H1 (cell line): ENCODE data around the gene DXO. TPM values are rescaled to one million over a fixed set of nuclear protein-coding genes. Genes with fewer than 3 reads are reported as not detected.

ENCODE experiments used
- CTCF ChIA-PET: fragments of 300-600 bp; sonication (Branson Sonifier 250); formaldehyde crosslinking; loops from one replicate; lab custom pipeline; 2021; ENCODE audit not compliant: partially characterized antibody; lab: Charles Lee
- POLR2A ChIA-PET: fragments of 300-600 bp; sonication (Branson Sonifier 250); formaldehyde crosslinking; loops from one replicate; lab custom pipeline; 2021; ENCODE audit warnings: inconsistent platforms; ENCODE audit not compliant: partially characterized antibody; lab: Charles Lee
- DNase-seq, 2 experiments: peaks; one replicate each; pipeline versions ENCODE4 v3.0.0 to v3.0.0-alpha.2; 2010 to 2022; ENCODE audit warnings: low spot score in 2 of 2, low read depth in 1 of 2, mixed read lengths in 1 of 2
- FAIRE-seq: peaks from 2 replicates; lab custom pipeline; 2011; peaks lifted over from hg19 to GRCh38; lab: Jason Lieb, UNC
- H2AFZ ChIP-seq: 2 replicates; pipeline ENCODE4 v1.8.1; 2012; ENCODE audit warnings: low read length, inconsistent platforms
- H2AK5ac ChIP-seq: 2 replicates; pipeline ENCODE4 v1.6.1; 2013; ENCODE audit warnings: low read depth, low read length
- H2BK120ac ChIP-seq: replicated peaks from 2 replicates; pipeline ENCODE3; 2013; ENCODE audit warnings: low read depth, low read length, inconsistent platforms
- H2BK12ac ChIP-seq: 2 replicates; pipeline ENCODE4 v1.6.1; 2013; ENCODE audit warnings: low read depth, low read length
- H2BK15ac ChIP-seq: 2 replicates; pipeline ENCODE4 v1.6.1; 2013; ENCODE audit warnings: low read length
- H2BK20ac ChIP-seq: 2 replicates; pipeline ENCODE4 v1.6.1; 2013; ENCODE audit warnings: low read length
- H2BK5ac ChIP-seq: 2 replicates; pipeline ENCODE4 v1.6.1; 2013; ENCODE audit warnings: low read depth, low read length
- H3K14ac ChIP-seq: 2 replicates; pipeline ENCODE4 v1.6.1; 2013; ENCODE audit warnings: inconsistent platforms; ENCODE audit not compliant: insufficient read length
- H3K18ac ChIP-seq: 2 replicates; pipeline ENCODE4 v1.6.1; 2013; ENCODE audit warnings: low read length; ENCODE audit errors: extremely low read depth
- H3K23ac ChIP-seq: 2 replicates; pipeline ENCODE4 v1.6.1; 2013; ENCODE audit warnings: inconsistent platforms; ENCODE audit not compliant: insufficient read length
- H3K23me2 ChIP-seq: 2 replicates; pipeline ENCODE4 v1.6.1; 2013; ENCODE audit warnings: low read depth, low read length
- H3K27ac ChIP-seq: 2 replicates; pipeline ENCODE4 v1.6.1; 2011; ENCODE audit warnings: low read depth, low read length, inconsistent platforms
- H3K27me3 ChIP-seq, 4 experiments: replicated peaks in 1 of 4; 1 replicate in 1 of 4; 2 replicates in 3 of 4; pipeline versions ENCODE4 v1.6.1 to v1.8.1; 2011 to 2013; ENCODE audit warnings: low read length in 3 of 4, mild to moderate bottlenecking in 3 of 4, inconsistent platforms in 2 of 4, mixed read lengths in 2 of 4, moderate library complexity in 1 of 4; ENCODE audit not compliant: control insufficient read depth in 3 of 4, insufficient read depth in 3 of 4; ENCODE audit errors: extremely low read depth in 1 of 4
- H3K36me3 ChIP-seq, 4 experiments: 2 replicates each; pipeline versions ENCODE4 v1.6.1 to v1.8.1; 2011 to 2013; ENCODE audit warnings: mild to moderate bottlenecking in 4 of 4, low read length in 3 of 4, moderate library complexity in 2 of 4, control low read depth in 1 of 4, inconsistent platforms in 1 of 4; ENCODE audit not compliant: insufficient read depth in 4 of 4, control insufficient read depth in 2 of 4
- H3K4ac ChIP-seq: replicated peaks from 2 replicates; pipeline ENCODE3; 2013; ENCODE audit warnings: low read length, low read depth, mixed read lengths, inconsistent platforms; ENCODE audit not compliant: insufficient read length
- H3K4me1 ChIP-seq, 4 experiments: replicated peaks in 1 of 4; 1 replicate in 1 of 4; 2 replicates in 3 of 4; pipeline versions ENCODE4 v1.6.1 to v1.8.1; 2011 to 2013; ENCODE audit warnings: low read length in 3 of 4, inconsistent platforms in 2 of 4, mixed read lengths in 1 of 4; ENCODE audit not compliant: insufficient read depth in 4 of 4, control insufficient read depth in 3 of 4
- H3K4me2 ChIP-seq, 2 experiments: 2 replicates each; pipeline versions ENCODE4 v1.6.1 to v1.8.1; 2011 to 2013; ENCODE audit warnings: low read depth in 2 of 2, low read length in 2 of 2, control low read depth in 1 of 2, inconsistent platforms in 1 of 2, mild to moderate bottlenecking in 1 of 2; ENCODE audit not compliant: insufficient read depth in 1 of 2
- H3K4me3 ChIP-seq, 4 experiments: fragments of 200-600, 300-600 bp in 1 of 4; sonication (generic), shearing (Covaris generic), sonication (Bioruptor Twin) in 1 of 4; 2 replicates each; pipeline versions ENCODE4 v1.5.1 to v1.8.1; 2011 to 2016; ENCODE audit warnings: low read length in 4 of 4, low read depth in 3 of 4, control low read depth in 2 of 4, inconsistent platforms in 2 of 4, mild to moderate bottlenecking in 2 of 4, mixed read lengths in 1 of 4, moderate library complexity in 1 of 4; ENCODE audit not compliant: insufficient read depth in 2 of 4; ENCODE audit errors: extremely low read depth in 1 of 4
- H3K56ac ChIP-seq: replicated peaks from 2 replicates; pipeline ENCODE3; 2013; ENCODE audit warnings: low read depth, mild to moderate bottlenecking, mixed read lengths, low read length, inconsistent platforms; ENCODE audit not compliant: insufficient read length
- H3K79me1 ChIP-seq: 2 replicates; pipeline ENCODE4 v1.6.1; 2013; ENCODE audit warnings: low read depth, low read length, control low read depth
- H3K79me2 ChIP-seq, 2 experiments: 2 replicates each; pipeline versions ENCODE4 v1.6.1 to v1.8.1; 2012 to 2013; ENCODE audit warnings: low read length in 2 of 2, mild to moderate bottlenecking in 2 of 2, inconsistent platforms in 1 of 2; ENCODE audit not compliant: insufficient read depth in 2 of 2, control insufficient read depth in 1 of 2
- H3K9ac ChIP-seq, 4 experiments: replicated peaks in 1 of 4; 1 replicate in 1 of 4; 2 replicates in 3 of 4; pipeline versions ENCODE4 v1.6.1 to v1.8.1; 2011 to 2013; ENCODE audit warnings: low read depth in 3 of 4, low read length in 3 of 4, control low read depth in 2 of 4, mild to moderate bottlenecking in 2 of 4, moderate library complexity in 2 of 4, inconsistent platforms in 1 of 4; ENCODE audit errors: extremely low read depth in 1 of 4
- H3K9me3 ChIP-seq, 2 experiments: 2 replicates each; pipeline versions ENCODE4 v1.6.1 to v1.8.1; 2012 to 2013; ENCODE audit warnings: mild to moderate bottlenecking in 2 of 2, moderate library complexity in 2 of 2, control low read depth in 1 of 2, inconsistent platforms in 1 of 2, low read depth in 1 of 2, low read length in 1 of 2, mixed read lengths in 1 of 2; ENCODE audit not compliant: insufficient read depth in 2 of 2
- H4K20me1 ChIP-seq, 2 experiments: replicated peaks in 1 of 2; 2 replicates each; pipeline versions ENCODE3 to v1.8.1; 2011 to 2013; ENCODE audit warnings: inconsistent platforms in 2 of 2, low read length in 2 of 2, mild to moderate bottlenecking in 1 of 2; ENCODE audit not compliant: insufficient read depth in 2 of 2, control insufficient read depth in 1 of 2
- H4K5ac ChIP-seq: 2 replicates; pipeline ENCODE4 v1.6.1; 2013; ENCODE audit warnings: low read length, low read depth, mixed read lengths, inconsistent platforms; ENCODE audit not compliant: insufficient read length
- H4K8ac ChIP-seq: 2 replicates; pipeline ENCODE4 v1.8.0; 2013; ENCODE audit warnings: mild to moderate bottlenecking, moderate library complexity, low read length, inconsistent platforms; ENCODE audit not compliant: insufficient read depth; ENCODE audit errors: extremely low read depth
- H4K91ac ChIP-seq: replicated peaks from 2 replicates; pipeline ENCODE3; 2013; ENCODE audit warnings: low read length, mixed read lengths, inconsistent platforms; ENCODE audit not compliant: insufficient read length
- EZH2 ChIP-seq: fragments of 200-600 bp; sonication (generic); IDR thresholded peaks from 2 replicates; pipeline ENCODE4 v1.7.1; 2012; ENCODE audit warnings: low read depth, mild to moderate bottlenecking, moderate library complexity, low read length, inconsistent platforms; ENCODE audit not compliant: severe bottlenecking
- KDM1A ChIP-seq: fragments of 200-600, 300-600 bp; sonication (generic); IDR thresholded peaks from 2 replicates; pipeline ENCODE4 v1.7.1; 2016; ENCODE audit warnings: mild to moderate bottlenecking, low read length, borderline replicate concordance
- POLR2AphosphoS5 ChIP-seq: IDR thresholded peaks from 2 replicates; pipeline ENCODE4 v1.6.1; 2011; ENCODE audit warnings: low read depth, low read length
- RFX5 ChIP-seq: IDR thresholded peaks from 2 replicates; pipeline ENCODE4 v1.6.1; 2011; ENCODE audit warnings: low read depth, low read length, improper control_type of control experiment, borderline replicate concordance
- SIX5 ChIP-seq: IDR thresholded peaks from 2 replicates; pipeline ENCODE4 v1.6.1; 2011; ENCODE audit warnings: mild to moderate bottlenecking, low read depth, low read length
- TAF1 ChIP-seq: IDR thresholded peaks from 2 replicates; pipeline ENCODE4 v1.6.1; 2011; ENCODE audit warnings: mild to moderate bottlenecking, low read depth, low read length
- WGBS, 2 experiments: shearing (Covaris generic) in 1 of 2; methylation state at CpG; one replicate each; pipeline versions ENCODE4 v1.1.6 to v1.1.7; 2013 to 2015; ENCODE audit warnings: low lambda C conversion rate in 2 of 2, mixed read lengths in 2 of 2, inconsistent platforms in 1 of 2, low coverage in 1 of 2, missing lambda C conversion rate in 1 of 2; ENCODE audit not compliant: insufficient replicate concordance in 2 of 2, insufficient coverage in 1 of 2, insufficient read length in 1 of 2; ENCODE audit errors: extremely low coverage in 1 of 2, missing lambda C conversion rate in 1 of 2; 5-methylcytosine and 5-hydroxymethylcytosine counted together
- polyA plus RNA-seq, 7 experiments: library from polyadenylated mRNA; depleted of rRNA in 3 of 7; stranded (reverse) in 5 of 7; unstranded in 2 of 7; fragments of >200 nt in 5 of 7; fragments of 200-250 nt in 2 of 7; gene quantifications; 1 replicate in 5 of 7; 2 replicates in 1 of 7; 4 replicates in 1 of 7; pipeline versions ENCODE4 v1.2.1 to v1.2.3, GENCODE V29; 2011 to 2013; ENCODE audit warnings: missing spikeins in 2 of 7, mixed read lengths in 2 of 7
- total RNA-seq: library from RNA; stranded (reverse); fragmentation: NEBNext Ultra II Directional; extraction: Animal tissue kit (Norgen Biotek cat#: 25700); gene quantifications from 2 replicates; pipeline ENCODE4 v1.2.1, GENCODE V29; 2021
- TF ChIP-seq, protein P1 (sequence below): IDR thresholded peaks from 2 replicates; pipeline ENCODE4 v1.6.1; 2012; ENCODE audit warnings: inconsistent platforms
- TF ChIP-seq, protein P2 (sequence below): IDR thresholded peaks from 2 replicates; pipeline ENCODE4 v1.6.1; 2012; ENCODE audit warnings: inconsistent platforms
- TF ChIP-seq, protein P3 (sequence below): IDR thresholded peaks from 2 replicates; pipeline ENCODE4 v1.6.1; 2011; ENCODE audit warnings: low read length, improper control_type of control experiment

DXO gene
- total and polyA plus RNA-seq, 2 of the 8 experiments (the other 6 are each of a cell fraction or from before 2014, with no cell fraction given), result 14.7 to 23.9 TPM

DNA sequence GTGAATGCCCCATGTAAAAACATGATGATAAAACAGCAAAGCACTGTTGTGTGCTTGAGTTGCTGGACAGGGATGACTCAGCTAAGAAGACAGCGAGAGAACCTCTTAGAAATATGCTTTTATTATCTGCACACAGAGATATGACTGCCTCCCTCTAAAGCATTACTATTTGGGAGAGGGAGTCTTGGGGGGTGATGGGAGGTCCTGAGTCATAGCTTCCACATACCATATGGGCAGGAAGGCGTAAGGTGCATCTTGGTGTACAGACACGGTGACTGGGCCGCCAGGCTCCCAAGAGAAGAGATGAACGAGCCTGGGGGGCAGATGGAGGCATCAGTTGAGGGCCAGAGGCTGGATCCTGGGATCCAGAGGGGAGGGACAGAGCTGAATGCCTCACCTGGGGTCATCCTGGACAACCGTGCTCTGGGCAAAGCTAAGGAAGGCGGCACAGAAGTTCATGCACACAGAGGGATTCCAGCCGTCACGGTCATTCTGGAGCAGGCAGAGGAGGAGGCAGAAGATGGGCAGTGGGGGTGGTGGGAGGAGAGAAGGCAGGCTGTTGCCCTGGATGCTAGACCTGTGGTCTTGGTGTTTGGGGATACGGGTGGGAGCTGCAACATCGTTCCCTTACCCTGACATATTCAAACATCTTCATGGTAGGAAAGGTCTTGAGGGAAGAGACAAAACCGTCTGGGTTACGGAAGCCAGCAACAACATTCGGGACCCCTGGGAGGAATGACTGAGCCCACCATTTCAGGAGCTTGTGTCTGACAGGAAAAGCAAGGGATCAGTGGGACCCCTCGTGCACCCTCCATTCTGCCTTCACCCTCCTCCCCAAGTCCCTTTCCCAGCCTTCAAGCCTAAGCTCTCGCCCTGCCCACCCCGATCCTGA lies 2.0 kb downstream of the DXO start:
- Histone ChIP-seq H3K18ac (no peak overlapping the region), H4K5ac (no peak overlapping the region), H2BK12ac (no peak overlapping the region), H3K23ac (no peak overlapping the region), H4K20me1 (peaks cover 0 to 3% of the 10 kb centered on the region in 2 experiments), H3K14ac (no peak overlapping the region), H3K4me2 (no peak overlapping the region; a peak in 1 of 4 replicates), H3K9ac (no peak overlapping the region), H2BK120ac (no peak overlapping the region), H3K23me2 (peaks cover 13% of the 10 kb centered on the region), H3K36me3 (peaks cover 10 to 42% (median 29%) of the 10 kb centered on the region in 4 experiments), H3K79me1 (peaks cover 4% of the 10 kb centered on the region; the same call in 1 of the 2 replicates), H2BK20ac (no peak overlapping the region), H3K56ac (no peak overlapping the region), H2BK5ac (no peak overlapping the region), H4K91ac (no peak overlapping the region), H2AFZ (no peak overlapping the region), H3K9me3 (no peaks in the 10 kb centered on the region), H3K4me1 (peaks cover 0 to 9% (median 5%) of the 10 kb centered on the region in 4 experiments; a peak in 5 of 7 replicates), H3K27ac (no peak overlapping the region), H3K27me3 (no peaks in the 10 kb centered on the region; a peak in 1 of 7 replicates), H3K4ac (no peak overlapping the region), H2BK15ac (no peak overlapping the region), H3K79me2 (peaks cover 0 to 11% of the 10 kb centered on the region in 2 experiments; a peak in 1 of 4 replicates), H4K8ac (no peak overlapping the region), H3K4me3 (no peak overlapping the region), H2AK5ac (no peak overlapping the region)
- ChIA-PET POLR2A (interaction anchor here (0.7 to 15.3 kb wide), 10 partner anchors 15 to 296 kb away, joined by 3 to 279 read pairs (median 4); partner anchors contain the start of genes CFB, EHMT2, NELFE and SKIC2), CTCF (interaction anchor here (0.6 to 10.2 kb wide), 5 partner anchors 10 to 419 kb away, joined by 3 to 84 read pairs (median 4); no protein-coding TSS in a partner anchor)
- FAIRE-seq (no peak), DNase-seq (no peak)
- 87% methylated on average over 17 of the region's 17 CpGs; no CpG with 5 or more reads in 1 of the 2 experiments for WGBS, 2 experiments
- TF ChIP-seq, protein P1, sequence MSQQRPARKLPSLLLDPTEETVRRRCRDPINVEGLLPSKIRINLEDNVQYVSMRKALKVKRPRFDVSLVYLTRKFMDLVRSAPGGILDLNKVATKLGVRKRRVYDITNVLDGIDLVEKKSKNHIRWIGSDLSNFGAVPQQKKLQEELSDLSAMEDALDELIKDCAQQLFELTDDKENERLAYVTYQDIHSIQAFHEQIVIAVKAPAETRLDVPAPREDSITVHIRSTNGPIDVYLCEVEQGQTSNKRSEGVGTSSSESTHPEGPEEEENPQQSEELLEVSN, result no peak
- TF ChIP-seq KDM1A (no peak), EZH2 (no peak), POLR2AphosphoS5 (no peak), TAF1 (no peak), RFX5 (no peak), SIX5 (no peak)
- TF ChIP-seq, protein P2, sequence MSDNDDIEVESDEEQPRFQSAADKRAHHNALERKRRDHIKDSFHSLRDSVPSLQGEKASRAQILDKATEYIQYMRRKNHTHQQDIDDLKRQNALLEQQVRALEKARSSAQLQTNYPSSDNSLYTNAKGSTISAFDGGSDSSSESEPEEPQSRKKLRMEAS, result no peak
- TF ChIP-seq, protein P3, sequence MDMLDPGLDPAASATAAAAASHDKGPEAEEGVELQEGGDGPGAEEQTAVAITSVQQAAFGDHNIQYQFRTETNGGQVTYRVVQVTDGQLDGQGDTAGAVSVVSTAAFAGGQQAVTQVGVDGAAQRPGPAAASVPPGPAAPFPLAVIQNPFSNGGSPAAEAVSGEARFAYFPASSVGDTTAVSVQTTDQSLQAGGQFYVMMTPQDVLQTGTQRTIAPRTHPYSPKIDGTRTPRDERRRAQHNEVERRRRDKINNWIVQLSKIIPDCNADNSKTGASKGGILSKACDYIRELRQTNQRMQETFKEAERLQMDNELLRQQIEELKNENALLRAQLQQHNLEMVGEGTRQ, result no peak
